GM10266 (cell line): Measurements from ENCODE around the gene MRPL10.

Experiments
- DNase-seq: peaks from one replicate; pipeline ENCODE4 v3.0.0; 2012; ENCODE audit errors: extremely low spot score
- TF ChIP-seq, protein P1 (sequence below): IDR thresholded peaks from 2 replicates; pipeline ENCODE4 v1.5.1; 2012; ENCODE audit warnings: mild to moderate bottlenecking, low read depth; ENCODE audit not compliant: control insufficient read depth, insufficient read depth; ENCODE audit errors: missing control alignments

MRPL10 gene

DNA sequence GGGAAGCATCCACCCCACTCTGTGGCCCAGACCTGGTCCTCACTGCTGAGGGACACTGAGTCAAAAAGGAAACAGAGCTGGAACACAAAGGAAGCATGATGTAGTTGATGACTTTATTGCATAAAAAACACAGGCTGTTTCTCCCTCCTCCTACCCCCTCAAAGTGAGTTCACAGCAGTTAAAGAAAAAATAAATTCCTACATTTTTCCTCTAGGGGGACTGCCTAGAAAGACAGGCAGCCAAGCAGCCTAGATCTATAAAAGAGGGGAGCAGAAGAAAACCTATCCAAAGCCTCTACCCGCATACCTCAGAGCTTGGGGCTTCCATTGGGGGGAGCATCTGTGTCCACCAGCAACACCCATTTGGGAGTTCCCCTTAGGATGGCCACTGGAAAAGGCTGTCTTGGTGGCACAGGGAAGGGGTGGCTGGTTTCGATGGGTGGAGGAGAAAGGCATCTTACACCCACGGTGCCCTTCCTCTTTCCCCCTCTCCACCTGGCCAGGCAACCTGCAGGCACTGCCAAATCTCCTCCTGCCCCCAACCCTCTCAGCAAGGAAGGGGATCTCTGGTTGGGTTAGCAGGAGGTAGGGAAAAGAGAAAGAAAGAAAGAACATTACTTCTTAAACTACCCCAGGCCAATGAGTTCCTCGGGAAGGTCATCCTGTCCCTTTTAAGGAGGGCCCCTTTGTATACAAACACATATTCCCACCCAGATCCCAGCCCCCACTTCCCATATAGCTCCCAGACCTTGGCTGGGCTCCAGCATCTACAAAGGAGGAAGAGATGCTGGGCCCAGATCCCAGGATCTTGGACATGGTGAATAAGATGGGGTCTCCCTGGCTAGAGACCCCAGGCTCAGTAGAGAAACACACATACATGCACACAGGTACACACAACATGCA, 13.7 kb upstream of the MRPL10 start:
- TF ChIP-seq, protein P1, sequence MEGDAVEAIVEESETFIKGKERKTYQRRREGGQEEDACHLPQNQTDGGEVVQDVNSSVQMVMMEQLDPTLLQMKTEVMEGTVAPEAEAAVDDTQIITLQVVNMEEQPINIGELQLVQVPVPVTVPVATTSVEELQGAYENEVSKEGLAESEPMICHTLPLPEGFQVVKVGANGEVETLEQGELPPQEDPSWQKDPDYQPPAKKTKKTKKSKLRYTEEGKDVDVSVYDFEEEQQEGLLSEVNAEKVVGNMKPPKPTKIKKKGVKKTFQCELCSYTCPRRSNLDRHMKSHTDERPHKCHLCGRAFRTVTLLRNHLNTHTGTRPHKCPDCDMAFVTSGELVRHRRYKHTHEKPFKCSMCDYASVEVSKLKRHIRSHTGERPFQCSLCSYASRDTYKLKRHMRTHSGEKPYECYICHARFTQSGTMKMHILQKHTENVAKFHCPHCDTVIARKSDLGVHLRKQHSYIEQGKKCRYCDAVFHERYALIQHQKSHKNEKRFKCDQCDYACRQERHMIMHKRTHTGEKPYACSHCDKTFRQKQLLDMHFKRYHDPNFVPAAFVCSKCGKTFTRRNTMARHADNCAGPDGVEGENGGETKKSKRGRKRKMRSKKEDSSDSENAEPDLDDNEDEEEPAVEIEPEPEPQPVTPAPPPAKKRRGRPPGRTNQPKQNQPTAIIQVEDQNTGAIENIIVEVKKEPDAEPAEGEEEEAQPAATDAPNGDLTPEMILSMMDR: no peak
- no peak for DNase-seq

DNA sequence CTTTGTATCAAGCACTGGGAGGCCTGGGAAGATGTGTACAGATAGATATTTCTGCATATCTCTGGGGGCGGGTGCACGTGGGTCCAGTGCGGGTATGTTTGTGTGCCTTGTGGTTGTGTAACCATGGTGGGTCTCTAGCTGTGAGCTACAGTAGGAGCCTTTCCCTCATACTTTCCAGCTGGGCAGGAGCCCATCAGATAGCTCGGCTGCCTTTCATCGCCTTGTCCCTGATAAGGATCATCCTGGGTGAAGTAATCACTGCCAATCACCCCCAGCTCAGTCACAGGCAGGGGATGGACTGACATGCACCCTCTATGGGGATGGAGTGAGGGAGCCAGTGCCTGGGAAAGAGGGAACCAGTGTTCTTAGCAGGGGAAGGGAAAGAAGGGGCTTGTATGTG, 12.9 kb upstream of the MRPL10 start:
- no peak for DNase-seq
- TF ChIP-seq, protein P1: no peak

DNA sequence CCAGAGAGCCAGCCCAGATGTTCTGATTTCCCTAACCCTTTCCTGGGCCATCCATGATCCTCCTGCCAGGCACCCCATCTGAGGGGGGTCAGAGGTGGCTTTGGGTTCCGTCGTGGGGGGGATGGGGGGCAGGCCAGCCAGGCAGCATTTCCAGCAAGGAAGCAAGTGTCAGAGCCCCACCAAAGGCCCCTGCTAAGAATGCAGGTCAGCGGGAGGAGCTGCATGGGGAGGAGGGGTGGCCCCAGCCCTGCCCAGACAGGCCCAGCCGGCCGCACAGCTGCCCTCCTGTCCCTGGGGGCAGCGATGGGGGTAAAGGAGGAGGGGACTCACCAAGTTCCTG, 12.0 kb upstream of the MRPL10 start:
- TF ChIP-seq, protein P1: no peak
- no peak for DNase-seq

DNA sequence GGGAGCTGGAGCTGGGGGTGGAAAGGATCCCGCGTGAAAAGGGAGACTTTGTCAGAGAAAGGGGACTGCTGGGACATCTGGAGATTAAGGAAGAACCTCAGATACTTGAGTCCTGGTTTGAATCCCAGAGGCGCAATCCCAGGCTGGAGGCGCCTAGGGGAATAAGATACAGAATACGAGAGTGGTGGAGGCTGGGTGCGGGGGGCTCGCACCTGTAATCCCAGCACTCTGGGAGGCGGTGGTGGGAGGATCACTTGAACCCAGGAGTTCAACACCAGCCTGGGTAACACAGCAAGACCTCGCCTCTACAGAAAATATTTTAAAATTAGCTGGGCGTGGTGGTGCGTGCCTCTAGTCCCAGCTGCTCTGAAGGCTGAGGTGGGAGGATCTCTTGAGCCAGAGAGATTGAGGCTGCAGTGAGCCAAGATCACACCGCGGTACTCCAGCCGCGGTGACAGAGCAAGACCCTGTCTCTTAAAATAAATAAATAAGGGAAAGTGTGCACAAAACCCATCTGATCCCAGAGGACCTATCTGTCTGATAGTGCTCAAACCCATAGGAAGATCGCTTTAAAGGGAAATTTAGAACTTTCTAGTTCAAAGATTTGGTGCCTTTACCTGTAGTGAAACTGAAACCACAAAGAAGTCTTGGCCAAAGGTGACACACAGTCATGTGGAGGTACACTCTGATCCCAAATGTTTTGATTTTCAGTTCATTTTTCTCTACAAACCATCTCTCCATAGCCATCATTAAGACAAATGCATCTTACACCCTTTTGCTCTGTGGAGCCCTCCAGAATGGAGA, 10.3 kb upstream of the MRPL10 start:
- TF ChIP-seq, protein P1: no peak
- DNase-seq: no peak

DNA sequence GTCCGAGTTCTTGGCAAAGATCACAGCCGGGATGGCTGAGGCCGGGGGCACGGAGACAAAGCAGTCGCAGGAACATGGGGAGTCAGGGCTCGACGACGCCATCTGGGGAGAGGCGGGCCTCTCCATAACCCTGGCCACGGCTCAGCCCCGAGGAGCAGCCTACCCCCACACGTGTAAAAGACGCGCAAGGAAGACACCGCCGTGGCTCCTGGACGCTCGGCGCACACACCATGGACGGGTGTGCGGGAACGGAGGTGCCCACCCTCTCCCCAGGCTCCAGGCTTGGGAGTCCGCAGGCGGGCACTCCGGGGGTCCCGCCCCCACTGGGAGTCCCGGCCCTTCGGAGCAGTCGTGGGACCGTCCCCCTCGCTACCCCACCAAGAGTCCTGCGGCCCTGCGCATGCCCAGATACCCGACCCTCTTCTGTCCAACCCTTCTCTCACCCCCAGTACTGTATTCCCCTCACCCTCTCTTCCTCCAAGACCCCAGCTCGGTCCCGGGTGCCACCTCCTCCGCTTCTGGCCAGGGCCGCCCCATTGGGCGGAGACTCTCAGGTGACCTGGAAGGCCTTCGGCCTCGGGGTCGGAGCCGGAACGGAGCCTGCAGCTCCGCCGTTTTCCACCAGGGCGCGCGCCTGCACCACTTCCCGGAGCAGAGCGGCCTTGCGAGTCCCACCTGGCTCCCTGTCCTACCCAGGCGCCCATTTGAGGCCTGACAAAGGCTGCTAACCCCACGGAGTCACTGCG, 9.6 kb upstream of the MRPL10 start, which contains the start of gene SCRN2:
Gene SCRN2, minus strand, starts transcription at position 532 of the 746 bp plus-strand sequence. Its CDS starts 430 bp downstream, at position 102.
- TF ChIP-seq, protein P1: peak; percentile 97

DNA sequence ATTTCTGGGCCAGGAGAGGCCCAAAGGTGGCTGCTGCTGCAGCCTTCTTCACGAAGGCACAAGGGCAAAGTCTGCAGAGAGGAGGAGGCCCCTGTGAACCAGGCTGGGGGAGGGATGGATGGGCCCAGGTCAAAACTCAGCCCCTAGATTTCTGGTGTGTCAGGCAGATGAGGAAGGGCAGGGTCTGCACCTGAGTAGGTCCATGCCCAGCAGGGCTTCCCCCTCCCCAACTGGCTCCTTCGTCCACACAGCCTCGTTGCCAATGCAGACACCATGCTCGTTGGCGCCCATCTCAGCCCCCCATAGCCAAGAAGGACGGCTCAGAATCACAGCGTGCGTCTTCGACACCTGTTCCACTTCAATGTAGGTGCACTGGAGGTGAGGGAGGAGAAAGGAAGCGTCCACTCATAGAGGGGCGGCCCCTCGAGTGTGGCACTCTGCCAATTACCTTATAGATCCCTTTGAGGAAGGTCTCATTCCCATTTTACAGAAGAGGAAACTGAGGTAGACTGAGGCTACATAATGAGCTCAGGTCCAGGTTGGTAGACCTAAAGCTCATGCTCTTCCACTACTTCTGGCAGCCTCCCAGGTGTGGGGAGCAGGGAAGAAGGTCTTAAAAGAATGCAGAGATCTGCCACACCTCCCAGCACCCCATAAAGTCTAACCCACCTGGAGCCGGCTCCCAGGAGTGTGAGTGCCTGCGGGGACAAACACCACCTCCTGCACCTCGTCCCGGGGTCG, 8.8 kb upstream of the MRPL10 start:
- no peak for DNase-seq
- TF ChIP-seq, protein P1: no peak

More for the DNA sequence above, 9.6 kb upstream of the MRPL10 start, which contains the start of gene SCRN2:
- peak; percentile 91 for DNase-seq
